ENCODE measurements around the gene TK1.

TK1 gene

GRCh38 chr17:78133971-78134898 lies 52.6 kb downstream of the TK1 start:
- H3K4me1 ChIP-seq (ENCODE audit: control insufficient read depth, insufficient read depth, low read length) = no peaks in the 10 kb centered on the region

DNA sequence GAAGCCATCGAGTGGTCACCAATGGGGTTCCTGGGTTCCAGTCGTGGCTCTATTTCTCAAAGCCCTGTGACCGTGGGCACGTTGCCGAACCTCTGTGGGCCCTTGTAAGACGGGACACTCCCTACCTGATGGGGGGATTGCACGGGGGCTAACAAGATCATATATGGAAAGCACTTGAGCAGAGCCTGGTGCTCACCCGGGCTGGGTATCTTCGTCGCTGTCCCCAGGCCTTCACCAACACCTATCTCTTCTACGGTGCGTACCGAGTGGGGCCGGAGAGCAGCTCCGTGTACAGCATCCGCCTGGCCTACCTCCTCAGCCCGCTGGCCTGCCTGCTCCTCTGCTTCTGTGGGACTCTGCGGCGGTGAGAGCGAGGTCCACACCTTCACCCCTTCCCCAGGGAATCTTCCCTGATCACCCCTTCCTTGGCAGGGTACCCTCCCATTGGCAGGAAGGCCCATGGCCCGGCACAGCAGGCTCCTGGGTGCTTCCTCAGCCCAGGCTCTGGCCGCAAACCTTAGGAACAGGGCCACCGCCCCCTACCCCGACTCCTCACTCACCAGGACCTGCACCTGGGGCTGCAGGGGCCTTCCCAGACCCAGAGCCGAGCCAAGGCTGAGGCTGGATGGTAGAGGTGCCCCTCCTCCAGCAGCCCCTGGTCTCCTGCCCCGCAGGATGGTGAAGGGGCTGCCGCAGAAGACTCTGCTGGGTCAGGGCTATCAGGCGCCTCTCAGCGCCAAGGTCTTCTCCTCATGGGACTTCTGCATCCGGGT lies 53.5 kb downstream of the TK1 start:
- Histone ChIP-seq H3K4me1 (ENCODE audit: control insufficient read depth, insufficient read depth, low read length) (no peaks in the 10 kb centered on the region), H3K27me3 (replicated peaks; ENCODE audit: control insufficient read depth, insufficient read depth, low read length) (peaks cover 40% of the 10 kb centered on the region), H3K9me3 (ENCODE audit: control insufficient read depth, low read length) (no peaks in the 10 kb centered on the region), H3K4me3 (ENCODE audit: low read length) (no peak overlapping the region), H3K36me3 (ENCODE audit: control insufficient read depth, insufficient read depth, low read length, severe bottlenecking) (no peaks in the 10 kb centered on the region), H3K9ac (ENCODE audit: low read length) (no peak overlapping the region)
- DNase-seq (ENCODE audit: low read depth) = no peak

More at GRCh38 chr17:78133971-78134898, 52.6 kb downstream of the TK1 start:
- no peaks in the 10 kb centered on the region for H3K9me3 ChIP-seq (ENCODE audit: control insufficient read depth, low read length)
- H3K4me3 ChIP-seq (ENCODE audit: low read length) = no peak overlapping the region
- no peaks in the 10 kb centered on the region for H3K36me3 ChIP-seq (ENCODE audit: control insufficient read depth, insufficient read depth, low read length, severe bottlenecking)
- peaks cover 42% of the 10 kb centered on the region for H3K27me3 ChIP-seq (replicated peaks; ENCODE audit: control insufficient read depth, insufficient read depth, low read length)
- no peak overlapping the region for H3K9ac ChIP-seq (ENCODE audit: low read length)
- DNase-seq (ENCODE audit: low read depth) = peak; percentile 29

GRCh38 chr17:78132767-78133178 lies 54.1 kb downstream of the TK1 start:
- DNase-seq (ENCODE audit: low read depth) = no peak
- Histone ChIP-seq H3K27me3 (replicated peaks; ENCODE audit: control insufficient read depth, insufficient read depth, low read length) (peaks cover 37% of the 10 kb centered on the region), H3K9ac (ENCODE audit: low read length) (no peak overlapping the region), H3K9me3 (ENCODE audit: control insufficient read depth, low read length) (no peaks in the 10 kb centered on the region), H3K4me3 (ENCODE audit: low read length) (no peak overlapping the region), H3K4me1 (ENCODE audit: control insufficient read depth, insufficient read depth, low read length) (peaks cover 3% of the 10 kb centered on the region), H3K36me3 (ENCODE audit: control insufficient read depth, insufficient read depth, low read length, severe bottlenecking) (no peaks in the 10 kb centered on the region)

- Histone ChIP-seq H3K9me3 (ENCODE audit: control insufficient read depth, low read length) (no peaks in the 10 kb centered on the region), H3K4me3 (ENCODE audit: low read length) (no peak overlapping the region), H3K36me3 (ENCODE audit: control insufficient read depth, insufficient read depth, low read length, severe bottlenecking) (no peaks in the 10 kb centered on the region), H3K9ac (ENCODE audit: low read length) (no peak overlapping the region), H3K4me1 (ENCODE audit: control insufficient read depth, insufficient read depth, low read length) (peaks cover 9% of the 10 kb centered on the region), H3K27me3 (replicated peaks; ENCODE audit: control insufficient read depth, insufficient read depth, low read length) (peaks cover 35% of the 10 kb centered on the region)
- DNase-seq (ENCODE audit: low read depth) = no peak
Measured at GRCh38 chr17:78132084-78132676, 54.7 kb downstream of the TK1 start.

GRCh38 chr17:78131172-78132083 lies 55.4 kb downstream of the TK1 start:
- no peak overlapping the region for H3K4me3 ChIP-seq (ENCODE audit: low read length)
- H3K9me3 ChIP-seq (ENCODE audit: control insufficient read depth, low read length) = no peaks in the 10 kb centered on the region
- H3K9ac ChIP-seq (ENCODE audit: low read length) = no peak overlapping the region
- no peak for DNase-seq (ENCODE audit: low read depth)
- H3K36me3 ChIP-seq (ENCODE audit: control insufficient read depth, insufficient read depth, low read length, severe bottlenecking) = no peaks in the 10 kb centered on the region
- peaks cover 35% of the 10 kb centered on the region for H3K27me3 ChIP-seq (replicated peaks; ENCODE audit: control insufficient read depth, insufficient read depth, low read length)
- peaks cover 12% of the 10 kb centered on the region for H3K4me1 ChIP-seq (ENCODE audit: control insufficient read depth, insufficient read depth, low read length)

DNA sequence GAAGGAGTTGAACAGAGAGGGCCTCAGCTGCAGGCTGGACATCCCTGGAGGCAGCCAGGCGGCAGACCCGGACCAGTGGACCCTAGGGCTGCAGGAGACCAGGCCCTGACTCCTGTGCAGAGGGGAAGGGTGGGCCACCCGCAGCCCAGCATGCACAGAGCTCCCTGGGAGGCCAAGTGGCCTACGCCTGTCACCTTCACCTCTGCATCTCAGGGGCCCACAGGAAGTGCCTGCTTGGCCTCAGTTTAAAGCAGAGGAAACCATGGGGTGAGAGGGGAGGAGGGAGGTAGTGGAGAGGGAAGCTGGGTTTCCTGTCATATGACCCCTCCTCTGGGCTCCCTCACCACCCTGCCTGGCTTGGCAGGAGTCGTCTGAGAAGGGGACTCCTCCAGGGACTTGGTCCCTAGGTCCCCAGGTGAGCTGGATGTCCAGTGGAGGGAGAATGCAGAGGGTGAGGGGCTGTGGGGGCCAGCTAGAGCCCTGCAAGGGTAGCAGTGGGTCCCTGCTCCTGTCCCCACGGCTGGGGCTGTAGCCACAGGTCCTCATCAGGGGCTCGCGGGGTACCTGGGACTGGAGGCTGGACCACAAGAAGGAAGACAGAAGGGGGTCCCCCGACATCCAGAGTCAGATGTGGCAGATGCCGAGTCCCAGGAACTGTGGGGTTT lies 56.3 kb downstream of the TK1 start, which contains the start of gene TMC8:
Gene TMC8 (plus strand): TSS at position 335 of the 665 bp plus-strand sequence. CDS start 818 bp downstream, outside the sequence.
- Histone ChIP-seq H3K9me3 (ENCODE audit: control insufficient read depth, low read length) (no peaks in the 10 kb centered on the region), H3K9ac (ENCODE audit: low read length) (no peak within 1 kb of the TSS), H3K4me1 (ENCODE audit: control insufficient read depth, insufficient read depth, low read length) (peaks cover 12% of the 10 kb centered on the region), H3K27me3 (replicated peaks; ENCODE audit: control insufficient read depth, insufficient read depth, low read length) (peaks cover 35% of the 10 kb centered on the region), H3K36me3 (ENCODE audit: control insufficient read depth, insufficient read depth, low read length, severe bottlenecking) (no peaks in the 10 kb centered on the region), H3K4me3 (ENCODE audit: low read length) (no peak within 1 kb of the TSS)
- no peak for DNase-seq (ENCODE audit: low read depth)

DNA sequence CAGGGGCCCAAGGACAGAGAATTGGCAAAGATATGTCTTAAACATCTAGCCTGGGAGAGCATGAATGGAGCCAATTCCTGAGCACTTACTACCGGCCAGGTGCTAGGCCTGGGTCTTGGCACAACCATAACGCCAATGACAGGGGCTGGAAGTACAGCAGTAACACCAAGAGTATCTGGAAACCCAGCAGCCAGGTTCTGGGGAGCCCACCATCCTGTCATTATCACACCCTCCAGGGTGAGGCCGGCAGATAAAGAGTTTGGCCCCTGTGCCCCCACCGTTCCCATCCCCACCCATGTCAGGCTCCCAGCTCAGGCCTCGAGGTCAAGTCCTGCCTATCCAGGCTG lies 56.8 kb downstream of the TK1 start:
- H3K4me1 ChIP-seq (ENCODE audit: control insufficient read depth, insufficient read depth, low read length) = peaks cover 12% of the 10 kb centered on the region

DNA sequence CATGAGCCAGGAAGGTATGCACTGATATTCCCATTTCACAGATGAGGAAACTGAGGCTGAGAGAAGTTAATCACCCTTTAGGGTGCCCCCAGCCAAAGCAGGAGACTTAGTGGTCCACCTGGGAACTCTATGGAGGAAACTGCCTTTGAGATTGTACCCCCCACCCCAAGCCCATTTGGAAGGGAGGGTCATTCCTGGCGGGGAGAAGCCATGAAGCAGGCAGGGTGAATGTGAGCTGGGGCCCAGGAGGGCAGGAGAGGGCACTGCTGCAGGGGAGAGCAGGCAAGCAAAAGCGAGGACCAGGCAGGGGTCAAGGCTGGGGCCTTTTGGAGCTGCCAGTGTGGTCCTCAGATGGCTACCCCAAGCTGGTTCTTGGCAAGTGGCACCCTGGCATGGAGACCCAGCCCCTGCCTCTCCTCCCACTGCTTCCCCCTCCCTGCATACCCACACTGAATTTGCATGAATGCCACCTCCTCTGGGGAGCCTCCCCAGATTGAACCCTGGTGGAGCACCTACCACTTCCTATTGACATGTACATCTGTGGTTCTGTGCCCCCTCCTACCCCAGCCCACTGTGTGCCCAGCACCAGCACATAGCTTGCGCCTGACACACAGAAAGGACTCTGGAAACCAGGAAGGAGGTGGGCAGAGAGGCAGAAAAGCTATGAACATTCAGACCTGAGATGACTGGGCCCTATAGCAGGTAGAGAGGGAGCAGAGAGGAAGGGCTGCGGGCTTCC lies 57.3 kb downstream of the TK1 start:
- Histone ChIP-seq H3K27me3 (replicated peaks; ENCODE audit: control insufficient read depth, insufficient read depth, low read length) (peaks cover 33% of the 10 kb centered on the region), H3K9ac (ENCODE audit: low read length) (no peak overlapping the region), H3K4me3 (ENCODE audit: low read length) (no peak overlapping the region), H3K36me3 (ENCODE audit: control insufficient read depth, insufficient read depth, low read length, severe bottlenecking) (no peaks in the 10 kb centered on the region), H3K4me1 (ENCODE audit: control insufficient read depth, insufficient read depth, low read length) (peaks cover 12% of the 10 kb centered on the region), H3K9me3 (ENCODE audit: control insufficient read depth, low read length) (no peaks in the 10 kb centered on the region)
- DNase-seq (ENCODE audit: low read depth) = no peak

More for the DNA sequence above, 56.8 kb downstream of the TK1 start:
- Histone ChIP-seq H3K36me3 (ENCODE audit: control insufficient read depth, insufficient read depth, low read length, severe bottlenecking) (no peaks in the 10 kb centered on the region), H3K9ac (ENCODE audit: low read length) (no peak overlapping the region), H3K4me3 (ENCODE audit: low read length) (no peak overlapping the region), H3K27me3 (replicated peaks; ENCODE audit: control insufficient read depth, insufficient read depth, low read length) (peaks cover 35% of the 10 kb centered on the region), H3K9me3 (ENCODE audit: control insufficient read depth, low read length) (no peaks in the 10 kb centered on the region)
- DNase-seq (ENCODE audit: low read depth) = no peak

GRCh38 chr17:78128551-78129350 lies 58.1 kb downstream of the TK1 start, which contains the start of gene TMC6:
Gene TMC6 (minus strand): TSS chr17:78128755. CDS start chr17:78126832, 1,923 bp downstream.
- no peaks in the 10 kb centered on the region for H3K9me3 ChIP-seq (ENCODE audit: control insufficient read depth, low read length)
- H3K4me3 ChIP-seq (ENCODE audit: low read length) = peak within 1 kb of the TSS; percentile 63
- H3K9ac ChIP-seq (ENCODE audit: low read length) = peak within 1 kb of the TSS; percentile 58
- peaks cover 12% of the 10 kb centered on the region for H3K4me1 ChIP-seq (ENCODE audit: control insufficient read depth, insufficient read depth, low read length)
- DNase-seq (ENCODE audit: low read depth) = peak; percentile 44
- H3K36me3 ChIP-seq (ENCODE audit: control insufficient read depth, insufficient read depth, low read length, severe bottlenecking) = no peaks in the 10 kb centered on the region
- peaks cover 26% of the 10 kb centered on the region for H3K27me3 ChIP-seq (replicated peaks; ENCODE audit: control insufficient read depth, insufficient read depth, low read length)

All from adipocyte (in vitro differentiated cells).